NCI-H446 treated with DMSO at 0.1 percent for 48 hours (cell line): ENCODE results near the gene ILDR1.

Source experiments
- DNase-seq: peaks from one replicate; lab custom pipeline; 2025; lab: John Stamatoyannopoulos, UW

Gene ILDR1

DNA sequence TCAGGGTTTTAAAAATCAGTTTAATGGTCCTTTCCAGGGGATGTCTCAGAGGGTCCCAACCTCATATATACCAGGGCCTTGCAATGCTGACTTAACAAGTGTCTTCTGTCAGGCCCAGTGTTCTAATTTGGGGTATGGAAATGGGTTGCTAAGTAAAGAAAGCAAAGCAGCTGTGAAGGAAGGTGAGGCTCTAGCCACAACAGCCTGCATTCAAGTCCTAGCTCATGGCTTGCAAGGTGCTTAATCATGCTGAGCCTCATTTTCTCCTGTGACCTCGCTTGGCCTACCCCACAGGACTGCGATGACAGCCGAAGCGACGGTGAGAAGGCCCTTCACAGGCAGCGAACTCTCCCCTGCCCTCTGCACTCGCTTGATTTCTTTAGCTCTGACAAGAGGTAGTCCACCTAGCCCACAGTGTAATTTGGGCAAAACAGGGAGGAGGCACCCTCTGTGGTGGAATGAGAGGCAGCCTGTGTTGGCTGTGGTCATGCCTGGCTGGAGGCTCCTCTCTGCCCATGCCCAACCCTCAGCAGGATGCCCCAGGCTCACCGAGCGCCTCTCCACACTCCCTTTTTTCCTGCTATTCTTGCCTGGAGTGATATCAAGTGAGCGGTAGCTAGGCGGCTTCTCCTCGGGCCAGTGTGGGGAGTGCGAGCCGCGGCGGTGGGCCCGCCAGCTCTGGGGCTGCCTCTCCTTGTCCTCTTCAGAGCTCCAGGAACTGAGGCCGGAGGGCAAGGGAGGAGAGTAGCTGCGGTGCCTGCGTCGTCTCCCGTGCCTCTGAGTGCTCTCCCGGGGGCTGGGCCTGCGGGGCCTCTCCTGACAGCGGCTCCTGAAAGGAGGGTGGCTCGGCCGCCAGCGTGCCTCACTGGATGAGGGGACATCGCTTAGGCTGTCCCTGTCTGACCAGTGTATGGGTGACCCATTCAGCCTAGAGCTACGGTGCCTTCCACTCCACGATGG, 29.2 kb downstream of the ILDR1 start:
- no peak for DNase-seq

DNA sequence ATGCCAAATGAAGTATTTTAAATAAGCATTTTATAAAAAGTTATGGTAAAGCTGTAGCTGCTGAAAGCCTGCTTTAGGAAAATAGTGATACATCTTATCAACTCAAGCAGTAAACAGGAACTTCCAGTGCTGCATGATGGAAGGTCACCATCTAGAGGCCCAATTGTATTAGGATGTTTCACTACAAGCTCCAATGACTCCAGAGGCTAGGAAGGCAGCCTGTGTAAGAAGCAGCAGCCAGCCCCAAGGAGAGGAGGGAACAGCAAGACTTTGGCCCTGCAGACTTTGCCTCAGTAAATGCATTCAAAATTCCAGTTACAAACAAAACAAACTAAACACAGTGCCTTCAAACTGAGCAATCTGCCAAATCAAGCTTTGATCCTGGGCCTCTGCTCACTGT, 32.1 kb downstream of the ILDR1 start:
- DNase-seq = no peak

DNA sequence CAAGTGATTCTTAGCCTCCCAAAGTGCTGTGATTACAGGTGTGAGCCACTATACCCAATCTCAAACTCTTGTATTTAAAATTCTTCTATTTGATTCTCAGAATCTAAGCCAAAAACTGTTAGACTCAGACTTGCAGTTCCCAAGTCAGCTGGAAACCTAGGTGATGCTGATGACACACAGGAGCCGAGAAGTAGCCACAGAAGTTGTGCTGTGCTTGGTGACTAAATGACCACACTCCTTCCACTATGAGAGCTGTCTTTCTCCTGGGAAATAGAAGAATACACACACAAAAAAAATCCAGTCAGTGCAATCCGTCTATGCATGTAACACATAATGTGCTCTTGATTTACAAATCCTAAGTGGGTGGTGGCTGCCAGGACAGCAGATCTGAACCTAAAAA, 33.9 kb downstream of the ILDR1 start:
- DNase-seq = no peak

DNA sequence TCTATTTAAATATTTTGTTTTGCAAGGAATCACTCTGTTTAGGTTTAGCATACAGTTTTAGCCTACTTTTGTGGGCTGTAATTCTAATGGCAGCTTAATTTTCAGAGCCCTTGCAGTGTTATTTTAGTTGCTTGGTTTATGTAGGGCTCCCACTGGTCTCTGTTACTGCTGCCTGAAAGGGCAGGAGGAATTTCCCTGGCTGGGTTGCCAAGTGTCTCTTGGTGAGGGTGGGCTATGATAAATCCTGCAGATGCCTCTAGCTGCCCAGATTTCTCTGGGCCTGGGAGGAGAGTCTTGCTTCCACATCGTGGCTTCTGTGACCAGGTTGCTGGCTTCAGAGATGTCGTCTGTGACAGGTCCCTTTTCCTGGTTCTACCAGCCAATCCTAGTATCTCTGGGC, 36.2 kb downstream of the ILDR1 start:
- DNase-seq = no peak

DNA sequence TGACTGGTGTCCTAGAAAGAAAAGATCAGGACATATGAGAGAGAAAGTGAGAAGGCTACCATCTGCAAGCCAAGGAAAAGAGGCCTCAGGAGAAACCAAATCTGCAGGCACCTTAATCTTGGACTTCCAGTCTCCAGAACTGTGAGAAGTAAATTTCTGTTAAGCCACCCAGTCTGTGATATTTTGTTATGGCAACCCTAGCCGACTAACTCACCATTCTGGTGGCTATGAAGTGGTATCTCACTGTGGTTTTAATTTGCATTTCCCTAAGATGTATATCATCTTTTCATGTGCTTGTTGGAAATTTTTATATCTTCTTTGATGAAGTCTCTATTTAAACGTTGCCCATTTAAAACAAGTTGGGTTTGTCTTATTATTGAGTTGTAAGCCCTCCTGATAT, 40.6 kb downstream of the ILDR1 start:
- DNase-seq = no peak

DNA sequence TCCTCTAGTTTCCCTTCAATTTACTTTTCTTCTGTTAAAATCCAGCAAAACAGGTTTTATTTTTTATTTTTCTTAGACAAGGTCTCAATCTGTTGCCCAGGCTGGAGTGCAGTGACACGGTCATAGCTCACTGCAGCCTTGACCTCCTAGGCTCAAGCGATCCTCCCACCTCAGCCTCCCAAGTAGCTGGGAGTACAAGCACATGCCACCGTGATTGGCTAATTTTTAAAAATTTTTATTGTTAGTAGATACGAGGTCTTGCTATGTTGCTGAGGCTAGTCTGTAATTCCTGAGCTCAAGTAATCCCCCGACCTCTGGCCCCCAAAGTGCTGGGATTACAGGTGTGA, 41.6 kb downstream of the ILDR1 start:
- no peak for DNase-seq

DNA sequence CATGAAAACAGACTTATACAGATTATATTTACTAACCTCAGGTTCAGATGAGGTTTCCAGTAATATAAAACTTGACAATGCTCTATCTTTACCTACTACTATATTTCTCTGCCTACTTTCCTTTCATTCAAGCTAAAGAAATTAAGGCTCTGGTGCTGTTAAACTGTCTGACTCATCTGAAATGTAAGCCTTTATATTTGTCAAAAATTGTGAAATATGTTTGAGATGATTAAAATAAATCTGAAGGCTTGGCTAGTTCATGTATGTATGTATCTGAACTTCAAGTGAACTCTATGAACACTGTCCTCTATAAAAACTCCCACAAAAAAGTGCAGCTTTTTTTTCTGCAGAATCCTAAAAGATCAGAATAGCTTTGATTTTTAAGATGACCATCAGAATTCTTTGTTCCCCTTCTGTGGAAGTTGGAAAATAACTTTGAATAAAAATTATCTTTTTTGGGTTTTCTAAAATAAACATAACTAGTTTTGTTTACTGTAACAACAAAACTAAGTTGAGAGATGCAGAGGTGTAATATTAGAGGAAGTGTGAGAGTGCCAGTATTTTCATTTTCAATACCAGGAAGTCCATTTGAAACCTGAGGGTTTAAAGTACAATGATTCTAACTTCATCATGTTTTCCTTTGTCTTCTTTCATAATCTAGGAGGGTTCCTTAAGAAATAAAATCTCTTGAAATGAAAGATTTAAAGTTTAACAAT, 42.2 kb downstream of the ILDR1 start:
- DNase-seq = no peak

DNA sequence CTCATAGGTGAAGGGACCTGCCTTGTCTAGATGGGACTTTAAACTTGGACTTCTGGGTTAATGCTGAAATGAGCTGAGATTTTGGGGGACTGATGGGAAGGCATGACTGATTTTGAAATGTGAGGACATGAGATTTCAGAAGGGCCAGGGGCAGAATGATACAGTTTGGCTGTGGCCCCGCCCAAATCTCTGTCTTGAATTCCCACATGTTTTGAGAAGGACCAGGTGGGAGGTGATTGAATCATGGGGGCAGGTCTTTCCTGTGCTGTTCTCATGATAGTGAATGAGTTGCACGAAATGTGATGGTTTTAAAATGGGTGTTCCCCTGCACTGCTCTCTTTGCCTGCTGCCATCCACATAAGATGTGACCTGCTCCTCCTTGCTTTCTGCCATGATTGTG, 42.8 kb downstream of the ILDR1 start:
- no peak for DNase-seq

DNA sequence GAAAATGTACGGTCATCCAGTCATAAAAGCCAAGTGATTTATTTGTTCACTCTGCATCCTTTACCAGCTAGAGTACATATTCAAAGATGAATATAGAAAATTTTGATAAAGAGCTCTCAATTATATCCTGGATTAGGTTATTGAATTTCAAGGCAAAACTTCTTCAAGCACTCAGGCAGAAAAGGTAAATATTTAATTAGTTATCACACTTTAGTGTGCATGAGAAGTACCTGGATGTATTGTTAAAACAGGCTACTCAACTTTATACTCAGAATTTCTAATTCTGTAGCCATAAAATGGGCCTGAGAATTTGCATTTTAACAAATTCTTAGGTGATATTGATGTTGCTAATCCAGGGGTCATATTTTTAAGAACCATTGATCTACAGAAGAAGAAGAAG, 45.3 kb downstream of the ILDR1 start:
- no peak for DNase-seq

DNA sequence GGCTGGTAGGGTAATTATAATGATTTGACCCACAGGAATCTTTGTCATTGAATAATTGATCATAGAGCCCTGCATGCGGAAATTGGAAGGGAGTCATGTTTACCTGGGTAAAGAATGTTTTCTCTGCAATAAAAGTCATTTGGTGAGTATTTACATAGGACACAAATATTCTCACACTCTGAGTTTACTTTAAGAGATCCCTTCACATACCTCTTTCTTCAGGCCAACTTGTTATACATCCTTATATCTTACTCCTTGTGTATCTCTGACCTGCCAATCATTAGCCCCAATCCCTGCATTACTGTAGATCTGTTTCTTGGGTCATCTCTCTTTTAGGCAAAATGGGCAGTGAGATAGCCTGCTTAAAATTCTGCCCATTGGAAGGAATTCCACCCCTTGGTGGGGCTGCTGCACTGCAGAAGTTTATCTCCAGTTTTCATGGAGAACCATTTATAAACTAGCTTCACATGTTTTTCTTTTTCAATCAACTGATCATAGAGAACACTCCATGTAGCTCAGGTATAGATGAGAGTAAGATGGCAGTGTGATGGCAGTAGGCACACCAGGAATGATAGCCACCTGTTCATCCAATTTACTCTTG, 46.2 kb downstream of the ILDR1 start:
- no peak for DNase-seq

DNA sequence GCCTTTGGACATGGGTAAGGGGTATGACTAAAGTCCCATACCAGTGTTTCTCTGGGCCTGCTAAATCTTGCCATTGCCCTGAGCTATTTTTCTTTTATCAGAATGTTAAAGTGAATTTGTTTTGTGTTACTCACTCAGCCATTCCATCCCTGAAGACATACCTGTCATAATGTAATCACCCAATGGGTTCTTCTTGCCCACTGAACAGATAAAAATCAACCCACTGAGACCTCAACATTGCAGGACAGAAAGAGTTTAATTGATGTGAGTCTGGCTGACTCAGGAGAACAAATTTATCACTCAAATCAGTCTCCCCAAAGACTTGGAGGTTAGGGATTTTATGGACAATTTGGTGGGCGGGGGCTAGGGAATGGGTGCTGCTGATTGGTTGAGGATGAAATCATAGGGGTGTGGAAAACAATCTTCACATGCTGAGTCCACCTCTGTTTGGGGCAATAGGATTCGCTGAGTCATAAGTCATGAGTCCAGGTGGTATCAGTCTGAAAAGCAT, 47.4 kb downstream of the ILDR1 start:
- DNase-seq = no peak

DNA sequence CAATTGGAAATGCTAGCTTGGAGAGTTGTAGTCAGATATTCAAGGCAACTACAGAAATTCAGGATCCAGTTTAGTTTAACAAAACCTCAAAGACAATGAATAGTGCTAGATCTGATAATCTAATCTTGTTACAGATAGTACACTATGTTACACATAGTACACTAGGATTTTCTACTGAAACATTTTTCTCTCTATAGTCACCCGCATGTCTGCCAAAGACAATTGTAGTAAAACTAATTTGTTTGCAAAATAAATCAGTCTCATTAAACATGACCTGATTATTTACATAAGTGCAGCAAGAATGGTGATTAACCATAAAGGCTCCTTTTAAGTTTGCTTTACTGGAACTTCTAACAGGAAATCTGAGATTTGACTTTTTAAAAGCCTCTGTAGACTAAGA, 52.0 kb downstream of the ILDR1 start:
- no peak for DNase-seq

DNA sequence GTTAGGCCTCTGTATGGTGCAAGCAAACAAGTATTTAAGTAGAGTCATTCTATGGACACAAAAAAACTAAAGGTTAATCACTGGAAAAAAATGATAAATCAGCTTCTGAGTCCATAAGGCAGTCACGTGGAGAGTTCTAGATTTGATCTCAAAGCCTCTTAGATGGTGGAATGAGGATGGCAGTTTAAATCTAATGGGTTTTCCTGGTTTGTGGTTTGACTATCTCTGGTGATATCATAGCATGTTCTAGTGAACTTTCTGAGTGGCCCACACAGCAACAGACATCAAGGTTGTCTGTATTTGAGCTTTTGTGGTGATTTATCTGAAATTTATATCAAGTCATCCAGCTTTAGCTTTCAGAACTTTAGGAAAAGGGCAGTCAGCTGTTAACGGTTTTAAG, 52.4 kb downstream of the ILDR1 start:
- DNase-seq = no peak

DNA sequence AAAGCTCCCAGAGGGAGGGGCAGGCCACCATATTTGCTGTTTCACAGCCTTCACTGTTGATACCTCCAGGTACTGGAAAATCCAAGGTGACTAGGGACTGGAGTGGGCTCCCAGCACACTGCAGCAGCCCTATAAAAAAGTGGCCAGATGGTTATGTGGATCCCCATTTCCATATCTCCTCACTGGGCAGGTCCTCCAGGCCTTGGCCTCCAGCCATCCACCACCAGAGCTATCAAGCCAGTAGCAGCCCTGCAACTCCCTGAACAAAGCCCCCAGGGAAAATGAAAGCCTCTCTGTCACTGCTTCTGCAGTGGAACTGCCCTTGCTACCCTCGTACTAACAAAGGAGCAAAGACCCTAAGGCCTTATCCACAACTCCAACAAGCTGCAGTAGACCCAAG, 58.4 kb downstream of the ILDR1 start:
- DNase-seq = no peak

DNA sequence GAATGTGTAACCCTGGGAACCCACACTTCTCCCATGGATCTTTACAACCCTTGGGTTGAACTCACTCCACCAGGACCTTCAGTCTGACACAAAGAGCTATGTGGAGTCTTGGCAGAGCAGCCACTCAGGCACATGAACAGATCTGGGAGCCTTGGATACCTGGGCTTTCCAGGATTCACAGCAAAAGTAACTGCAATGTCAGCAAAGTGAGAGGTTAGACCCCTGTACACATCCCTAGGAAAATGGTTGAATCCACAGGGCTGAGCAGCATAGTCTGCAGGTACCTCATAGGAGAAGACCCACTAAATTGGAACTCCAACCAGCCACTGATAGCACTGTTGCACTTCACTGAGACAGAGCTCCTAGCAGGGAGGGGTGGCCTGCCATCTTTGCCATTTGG, 59.6 kb downstream of the ILDR1 start:
- no peak for DNase-seq

DNA sequence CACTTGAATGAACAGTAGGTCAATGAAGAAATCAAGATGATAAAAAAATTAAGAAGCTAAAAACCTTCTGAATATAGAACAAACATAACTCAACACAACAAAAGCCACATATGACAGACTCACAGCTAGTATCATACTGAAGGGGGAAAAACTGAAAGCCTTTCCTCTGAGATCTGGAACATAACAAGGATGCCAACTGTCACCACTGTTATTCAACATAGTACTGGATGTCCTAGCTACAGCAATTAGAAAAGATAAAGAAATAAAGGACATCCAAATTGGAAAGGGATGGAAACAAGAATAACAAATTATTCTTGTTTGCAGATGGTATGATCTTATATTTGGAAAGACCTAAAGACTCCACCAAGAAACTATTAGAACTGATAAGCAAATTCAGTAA, 60.8 kb downstream of the ILDR1 start:
- no peak for DNase-seq

DNA sequence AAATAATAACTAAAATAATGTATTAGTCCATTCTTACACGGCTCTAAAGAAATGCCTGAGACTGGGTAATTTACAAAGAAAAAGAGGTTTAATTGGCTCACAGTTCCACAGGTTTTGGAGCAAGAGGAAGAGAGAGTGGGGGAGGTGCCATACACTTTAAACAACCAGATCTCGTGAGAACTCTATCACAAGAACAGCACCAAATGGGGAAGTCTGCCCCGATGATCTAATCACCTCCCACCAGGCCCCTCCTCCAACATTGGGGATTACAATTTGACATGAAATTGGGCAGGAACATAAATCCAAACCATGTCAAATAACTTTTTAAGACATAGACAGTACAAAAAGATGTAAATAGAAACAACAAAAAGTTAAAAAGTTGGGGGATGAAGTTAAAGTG, 63.2 kb downstream of the ILDR1 start:
- no peak for DNase-seq

DNA sequence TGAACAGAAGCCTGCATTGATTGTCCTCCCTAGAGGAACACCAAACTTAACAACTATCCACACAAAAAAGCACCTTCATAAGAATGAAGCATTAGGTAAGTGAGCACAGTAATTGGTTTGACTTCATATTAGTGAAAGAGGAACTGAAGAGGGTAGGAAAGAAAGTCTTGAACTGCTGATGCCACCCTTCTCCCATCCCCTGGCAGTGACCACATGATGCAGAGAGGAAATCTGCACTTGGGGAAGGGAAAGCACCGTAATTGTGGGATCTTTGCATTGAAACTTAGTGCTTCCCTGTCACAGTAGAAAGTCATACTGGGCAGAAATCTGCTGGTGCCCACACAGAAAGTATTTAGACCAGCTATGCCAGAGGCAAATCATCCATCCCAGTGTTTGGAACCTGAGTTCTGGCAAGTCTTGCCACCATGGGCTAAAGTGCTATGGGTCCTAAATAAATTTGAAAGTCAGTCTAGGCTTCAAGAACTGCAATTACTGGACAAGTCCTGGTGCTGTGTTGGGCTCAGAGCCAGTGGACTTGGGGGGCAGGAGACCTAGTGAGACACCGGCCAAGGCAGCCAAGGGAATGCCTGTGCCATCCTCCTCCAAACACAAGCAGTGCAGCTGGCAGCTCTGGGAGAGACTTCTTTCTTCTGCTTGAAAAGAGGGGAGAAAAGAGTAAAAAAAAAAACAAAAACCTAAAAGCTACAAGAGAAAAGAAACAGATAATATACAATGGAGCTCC, 64.2 kb downstream of the ILDR1 start:
- DNase-seq = no peak

DNA sequence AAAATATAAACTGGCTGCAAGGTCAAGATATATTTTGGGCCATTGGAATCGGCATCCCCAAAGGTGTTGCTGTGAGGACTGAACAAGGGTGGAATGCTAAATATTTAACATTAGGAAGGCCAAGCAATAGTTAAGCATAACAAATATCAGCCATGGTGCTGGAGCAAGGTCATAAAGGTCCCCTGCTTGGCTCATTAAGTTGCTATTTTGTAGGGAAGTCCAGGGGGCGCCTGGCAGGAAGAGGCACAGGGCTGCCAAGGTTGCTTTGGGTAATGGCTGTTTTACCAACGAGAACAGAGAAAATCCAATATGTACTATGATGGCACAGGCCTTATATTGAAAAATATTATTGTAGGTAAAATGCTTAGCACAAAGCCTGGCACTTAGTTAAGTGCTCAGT, 65.7 kb downstream of the ILDR1 start:
- no peak for DNase-seq

DNA sequence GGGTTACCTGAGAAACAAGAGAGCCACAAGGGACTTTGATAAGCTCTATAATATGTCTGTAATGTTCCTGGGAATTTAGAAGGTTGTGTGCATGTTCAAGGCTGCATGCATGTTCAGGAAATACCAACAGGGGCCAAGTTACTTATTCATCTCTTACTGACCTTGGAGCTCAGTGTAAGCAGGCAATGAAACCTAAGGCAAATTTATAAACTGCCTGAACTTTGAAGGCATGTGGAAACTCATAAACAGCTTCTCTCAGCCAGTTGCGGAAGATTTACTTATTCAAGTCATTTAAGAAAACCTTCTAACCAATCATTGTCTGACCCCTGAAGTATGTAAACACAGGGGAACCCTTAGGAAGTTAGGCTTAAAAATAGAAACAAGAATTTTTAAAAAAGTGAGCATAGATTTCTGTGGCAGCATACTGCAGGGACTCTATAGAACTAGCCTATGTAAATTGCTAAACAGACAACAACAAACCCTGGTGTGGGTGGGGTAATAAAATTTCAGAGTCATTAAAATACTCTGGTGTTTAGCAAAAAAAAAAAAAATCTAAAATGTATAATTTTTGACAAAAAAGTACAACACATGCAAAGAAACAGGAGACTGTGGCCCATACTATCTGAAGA, 70.6 kb downstream of the ILDR1 start:
- no peak for DNase-seq

DNA sequence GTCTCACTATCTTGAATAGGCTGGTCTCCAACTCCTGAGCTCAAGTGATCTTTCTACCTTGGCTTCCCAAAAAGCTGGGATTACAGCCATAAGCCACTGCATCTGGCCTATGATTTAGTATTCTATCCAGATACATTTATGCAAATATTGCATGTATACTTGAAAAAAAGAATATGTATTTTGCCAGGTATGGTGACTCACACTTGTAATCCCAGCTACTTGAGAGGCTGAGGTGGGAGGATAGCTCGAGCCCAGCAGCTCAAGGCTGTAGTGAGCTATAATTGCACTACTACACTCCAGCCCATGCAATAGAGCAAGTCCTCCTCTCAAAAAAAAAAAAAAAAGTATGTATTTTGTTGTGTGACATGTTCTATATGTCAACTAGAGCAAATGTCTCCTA, 73.4 kb downstream of the ILDR1 start:
- DNase-seq = no peak

DNA sequence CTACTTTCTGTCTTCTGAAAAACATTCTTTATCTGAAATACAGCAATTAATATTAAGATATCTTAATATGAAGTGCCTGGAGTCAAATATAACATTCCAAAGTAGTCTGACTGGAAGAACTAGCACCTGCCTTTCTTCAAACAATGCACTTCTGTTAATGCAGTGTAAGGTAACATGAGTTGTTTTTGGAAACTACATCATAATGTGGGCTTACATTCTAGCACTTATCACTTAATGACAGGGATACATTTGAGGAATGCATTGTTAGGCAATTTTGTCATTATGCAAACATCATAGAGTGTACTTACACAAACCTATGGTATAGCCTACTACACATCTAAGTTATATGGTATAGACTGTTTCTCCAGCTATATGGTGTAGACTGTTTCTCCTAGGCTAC, 78.6 kb downstream of the ILDR1 start:
- no peak for DNase-seq
